AG09319 (cell line): Measurements from ENCODE around the gene SLC7A4.
"Not testable (repeated sequence)": the region's sequence is repeated elsewhere in the genome, so short reads cannot be mapped to it uniquely, and the experiment has no call there.

Experiments
- DNase-seq: peaks from one replicate; pipeline ENCODE4 v3.0.0-alpha.2; 2010; ENCODE audit warnings: low read depth; ENCODE audit errors: extremely low read depth
- TF ChIP-seq, protein P1 (sequence below): IDR thresholded peaks from 2 replicates; pipeline ENCODE4 v1.5.1; 2011; ENCODE audit warnings: low read depth, mild to moderate bottlenecking, inconsistent platforms, low read length, moderate library complexity

Gene SLC7A4

DNA sequence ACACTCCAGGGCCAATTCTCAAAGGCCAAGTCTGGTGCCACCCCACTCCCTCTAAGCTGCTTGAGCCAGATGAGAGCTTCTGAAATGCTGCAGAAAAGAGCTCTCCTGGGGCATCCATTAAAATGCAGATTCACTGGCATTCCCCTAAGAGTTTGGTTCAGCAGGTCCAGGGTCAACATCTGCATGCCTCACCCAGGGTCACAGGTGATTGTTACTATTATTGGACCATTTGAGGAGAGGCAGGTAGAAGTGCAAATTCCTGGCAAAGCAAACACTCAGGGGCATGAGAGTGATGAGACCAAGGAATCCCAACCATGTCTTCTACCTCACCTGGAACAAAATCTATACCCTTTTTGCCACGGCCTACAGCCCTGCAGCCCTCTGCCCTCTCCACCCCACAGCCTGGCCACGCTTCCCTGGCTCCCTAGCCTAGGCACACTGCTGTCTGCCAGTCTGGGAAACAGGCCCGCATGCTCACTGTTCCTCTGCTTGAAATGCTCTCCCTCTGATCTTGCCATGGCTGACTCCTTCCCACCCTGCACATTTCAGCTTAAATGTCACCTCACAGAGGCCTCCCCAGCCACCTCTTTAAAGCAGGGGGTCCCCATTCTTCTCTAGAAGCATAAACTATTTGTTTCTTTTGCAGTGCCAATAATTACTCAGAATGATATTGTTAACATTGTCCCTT lies 21.8 kb downstream of the SLC7A4 start:
- no peak for DNase-seq
- TF ChIP-seq, protein P1, sequence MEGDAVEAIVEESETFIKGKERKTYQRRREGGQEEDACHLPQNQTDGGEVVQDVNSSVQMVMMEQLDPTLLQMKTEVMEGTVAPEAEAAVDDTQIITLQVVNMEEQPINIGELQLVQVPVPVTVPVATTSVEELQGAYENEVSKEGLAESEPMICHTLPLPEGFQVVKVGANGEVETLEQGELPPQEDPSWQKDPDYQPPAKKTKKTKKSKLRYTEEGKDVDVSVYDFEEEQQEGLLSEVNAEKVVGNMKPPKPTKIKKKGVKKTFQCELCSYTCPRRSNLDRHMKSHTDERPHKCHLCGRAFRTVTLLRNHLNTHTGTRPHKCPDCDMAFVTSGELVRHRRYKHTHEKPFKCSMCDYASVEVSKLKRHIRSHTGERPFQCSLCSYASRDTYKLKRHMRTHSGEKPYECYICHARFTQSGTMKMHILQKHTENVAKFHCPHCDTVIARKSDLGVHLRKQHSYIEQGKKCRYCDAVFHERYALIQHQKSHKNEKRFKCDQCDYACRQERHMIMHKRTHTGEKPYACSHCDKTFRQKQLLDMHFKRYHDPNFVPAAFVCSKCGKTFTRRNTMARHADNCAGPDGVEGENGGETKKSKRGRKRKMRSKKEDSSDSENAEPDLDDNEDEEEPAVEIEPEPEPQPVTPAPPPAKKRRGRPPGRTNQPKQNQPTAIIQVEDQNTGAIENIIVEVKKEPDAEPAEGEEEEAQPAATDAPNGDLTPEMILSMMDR, result no peak

DNA sequence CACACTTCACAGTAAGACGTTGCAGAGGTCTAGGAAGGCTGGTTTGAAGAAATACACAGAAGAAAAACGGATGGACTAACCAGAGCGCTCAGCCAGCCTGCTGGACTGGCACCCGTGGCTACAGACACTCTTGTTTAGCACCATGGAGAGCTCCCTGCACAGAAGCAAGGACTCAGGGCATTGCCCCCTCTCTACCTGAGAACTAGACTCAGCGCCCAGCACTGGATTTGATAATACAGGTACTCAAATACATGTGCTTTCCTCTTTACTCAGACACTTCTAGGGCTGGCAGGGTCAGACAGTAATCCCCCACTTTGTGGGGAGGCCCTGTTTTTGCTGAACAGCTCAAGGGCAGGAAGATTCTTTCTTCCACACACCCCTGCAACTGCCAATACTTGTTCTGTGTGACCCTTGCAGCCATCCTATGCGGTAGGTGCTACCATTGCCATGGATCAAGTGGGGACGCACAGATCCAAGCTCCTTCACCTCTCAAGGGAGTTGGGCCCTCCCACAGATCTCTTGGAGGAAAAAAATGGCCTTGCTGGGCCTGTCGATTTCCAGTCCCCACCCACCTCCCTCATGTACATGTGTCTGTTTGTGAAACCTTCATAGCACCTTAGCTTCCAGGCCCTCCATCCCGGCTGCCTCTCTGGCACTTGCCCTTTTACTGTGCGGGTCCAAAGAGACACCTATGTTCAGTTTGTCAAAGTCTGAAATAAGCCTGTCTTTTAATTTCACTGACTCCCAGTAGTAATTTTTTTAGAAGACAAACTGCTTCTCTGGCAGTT lies 22.5 kb downstream of the SLC7A4 start:
- TF ChIP-seq, protein P1, result no peak
- DNase-seq, result no peak

DNA sequence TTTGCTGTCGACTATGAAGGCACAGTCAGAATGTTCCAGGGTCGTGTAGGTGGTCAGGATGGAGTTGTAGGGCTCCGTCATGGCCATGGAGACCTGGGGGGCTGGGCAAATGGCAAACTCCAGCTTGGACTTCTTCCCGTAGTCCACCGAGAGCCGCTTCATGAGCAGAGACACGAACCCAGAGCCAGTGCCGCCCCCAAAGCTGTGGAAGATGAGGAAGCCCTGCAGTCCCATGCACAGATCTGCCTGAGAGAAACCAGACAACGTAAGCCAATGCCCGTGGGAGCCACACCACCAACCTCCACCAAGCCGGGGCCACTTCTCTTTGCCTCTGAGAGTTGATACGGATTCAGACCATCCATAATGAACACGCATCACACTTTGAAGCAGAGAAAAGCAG lies 23.2 kb downstream of the SLC7A4 start:
- not testable (repeated sequence) for DNase-seq

DNA sequence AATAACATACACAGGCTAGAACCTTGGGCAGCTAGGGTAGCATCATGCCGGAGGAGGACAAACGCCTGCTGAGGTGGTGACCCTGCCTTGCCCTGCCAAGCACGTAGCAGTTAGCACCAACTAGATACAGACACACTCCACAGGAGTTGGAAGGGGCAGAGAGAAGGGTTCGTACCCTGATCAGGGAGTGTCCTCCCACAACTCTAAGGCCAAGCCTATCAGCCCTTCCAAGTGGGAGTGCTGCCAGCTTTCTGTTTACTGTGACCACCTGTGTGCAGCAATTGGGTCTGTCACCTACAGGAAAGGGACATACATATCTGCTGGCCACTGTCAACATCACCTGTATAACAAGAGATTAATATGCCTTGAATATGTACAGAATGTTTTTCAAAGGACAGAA lies 28.6 kb downstream of the SLC7A4 start:
- no peak for DNase-seq
- TF ChIP-seq, protein P1, result no peak

DNA sequence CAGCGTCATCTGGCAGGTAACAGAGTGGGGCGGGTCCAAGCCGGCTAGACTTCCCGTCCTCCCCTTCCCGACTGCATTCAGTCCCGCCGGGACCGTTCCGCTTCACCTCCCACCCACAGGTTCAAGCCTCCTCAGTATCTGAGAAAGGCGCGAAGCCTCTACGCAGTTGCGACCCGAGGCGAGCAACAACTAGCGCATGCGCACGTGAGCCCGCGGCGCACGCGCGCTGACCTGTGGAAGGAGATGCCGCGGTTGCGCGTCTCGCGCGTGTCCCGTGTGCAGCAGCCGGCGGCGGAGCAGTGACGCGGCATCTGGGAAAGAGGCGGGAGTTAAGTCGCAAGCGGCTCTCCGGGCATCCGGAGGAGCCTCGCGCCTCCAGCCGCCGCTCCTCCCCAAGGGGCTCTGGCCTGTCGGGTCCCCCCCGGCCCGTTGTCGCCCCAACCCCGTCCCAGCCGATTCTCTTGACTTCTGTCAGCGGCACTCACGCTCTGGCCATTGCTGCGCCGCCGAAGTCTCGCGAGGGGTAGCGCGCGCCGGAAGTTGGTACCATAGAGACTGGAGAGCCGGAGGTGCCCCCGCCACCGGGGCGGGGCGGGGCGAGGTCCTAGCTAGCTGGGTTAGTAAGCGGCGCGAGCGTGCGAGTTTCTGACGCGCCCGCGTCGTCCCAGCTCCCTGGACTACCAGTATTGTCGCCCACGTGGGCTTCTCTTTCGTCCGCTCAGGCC lies 30.6 kb downstream of the SLC7A4 start, which contains the start of gene THAP7:
TSS of gene THAP7 (minus strand) at position 518 of the 725 bp plus-strand sequence. CDS start at position 311, 207 bp downstream.
- TF ChIP-seq, protein P1, result no peak

DNA sequence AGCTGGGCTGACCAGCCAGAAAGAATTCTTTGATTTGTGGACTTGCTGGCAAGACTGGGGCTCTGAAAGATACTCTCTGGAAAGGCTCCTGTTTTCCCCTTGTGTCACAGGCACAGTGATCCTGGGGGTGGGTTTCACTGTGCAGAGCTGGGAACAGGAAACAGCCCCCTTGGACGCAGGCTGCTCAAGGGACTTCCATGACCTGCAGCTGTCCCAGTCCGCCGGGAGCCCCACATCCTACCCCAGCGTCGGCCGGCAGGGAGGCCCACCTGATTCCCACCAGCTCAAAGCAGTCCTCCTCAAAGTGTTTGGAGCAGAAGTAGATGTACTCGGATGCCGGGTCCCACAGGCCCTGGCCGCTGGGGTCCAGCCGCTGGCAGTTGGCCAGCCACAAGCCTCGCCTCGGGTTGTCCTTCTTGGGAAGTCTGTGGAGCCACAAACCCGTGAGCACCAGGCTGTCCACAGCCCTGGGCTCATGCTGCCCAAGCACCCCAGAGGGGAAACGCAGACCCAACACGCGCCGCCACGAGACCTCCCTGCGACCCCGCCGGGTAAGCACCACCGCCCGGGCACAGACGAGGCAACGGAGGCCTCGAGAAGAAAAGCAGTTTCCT lies 31.3 kb downstream of the SLC7A4 start:
- no peak for DNase-seq
- TF ChIP-seq, protein P1, result no peak

More for the DNA sequence above, 30.6 kb downstream of the SLC7A4 start, which contains the start of gene THAP7:
- DNase-seq, result peak; percentile 84

DNA sequence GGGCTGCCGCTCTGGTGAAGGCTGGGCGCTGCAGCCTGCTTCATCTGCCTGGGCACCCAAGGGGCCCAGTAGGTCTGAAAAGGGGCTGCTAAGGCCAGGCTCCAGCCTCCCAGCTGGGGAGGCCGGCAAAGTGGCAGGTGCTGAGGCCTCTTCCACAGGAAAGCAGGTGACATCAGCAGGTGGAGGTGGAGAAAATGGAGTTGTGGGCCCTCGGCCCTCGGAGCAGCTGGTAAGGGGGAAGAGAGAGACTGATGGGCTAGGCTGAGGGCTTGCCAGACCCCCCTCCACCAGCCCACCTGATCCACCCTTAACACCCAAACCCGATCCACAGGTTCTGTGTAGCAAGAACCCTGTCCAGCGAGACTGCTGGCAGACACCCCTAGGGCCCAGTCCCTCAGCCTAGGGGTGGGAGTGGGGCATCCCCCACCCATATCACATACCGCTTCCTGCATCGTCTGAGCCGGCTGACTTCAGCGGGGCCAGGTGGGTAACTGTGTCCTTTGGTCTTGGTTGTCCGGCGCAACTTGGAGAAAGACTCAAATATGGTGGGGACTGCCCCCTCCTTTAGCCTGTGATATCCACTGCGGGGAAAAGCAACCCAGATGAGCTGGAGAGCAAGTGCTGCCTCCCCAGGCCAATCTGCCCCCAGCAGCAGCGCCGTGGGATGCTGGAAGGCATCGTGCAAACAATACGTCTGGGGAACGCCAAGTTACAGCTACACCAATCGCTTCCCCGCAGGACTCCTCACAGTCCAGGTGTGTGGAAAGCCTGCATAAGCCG lies 32.0 kb downstream of the SLC7A4 start:
- TF ChIP-seq, protein P1, result no peak
- no peak for DNase-seq
